ENCODE measurements around the gene OTOP2.

DNA sequence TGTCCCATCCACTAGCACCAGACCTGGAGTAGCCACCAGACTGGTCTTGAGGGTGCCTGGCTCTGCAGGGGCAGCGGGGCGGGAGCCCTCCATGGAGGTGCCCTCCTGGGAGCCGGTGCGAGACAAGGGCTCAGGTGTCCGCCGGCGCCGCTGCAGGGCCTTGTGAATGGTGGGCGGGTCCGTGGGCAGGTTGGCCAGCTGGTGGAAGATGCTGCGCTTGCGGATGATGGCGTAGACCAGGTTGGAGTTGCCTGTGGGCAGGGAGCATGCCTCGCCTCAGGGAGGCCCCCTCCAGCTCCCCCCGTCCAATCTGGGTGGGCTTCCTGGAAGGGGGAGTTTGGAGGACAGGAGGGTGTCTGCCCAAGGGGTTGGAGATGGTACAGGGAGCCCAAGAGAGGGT is 30.0 kb downstream of the OTOP2 start:
- TF ChIP-seq JUND (IDR thresholded peaks at IDR 0.05; ENCODE audit: low read length) (no peak), CEBPB (IDR thresholded peaks at IDR 0.05; ENCODE audit: low read depth, low read length) (no peak), ZNF274 (IDR thresholded peaks at IDR 0.05; ENCODE audit: borderline replicate concordance, extremely low read depth, low read length) (no peak), SRF (IDR thresholded peaks at IDR 0.05; ENCODE audit: low read depth, low read length) (no peak)
- TF ChIP-seq, protein P1, sequence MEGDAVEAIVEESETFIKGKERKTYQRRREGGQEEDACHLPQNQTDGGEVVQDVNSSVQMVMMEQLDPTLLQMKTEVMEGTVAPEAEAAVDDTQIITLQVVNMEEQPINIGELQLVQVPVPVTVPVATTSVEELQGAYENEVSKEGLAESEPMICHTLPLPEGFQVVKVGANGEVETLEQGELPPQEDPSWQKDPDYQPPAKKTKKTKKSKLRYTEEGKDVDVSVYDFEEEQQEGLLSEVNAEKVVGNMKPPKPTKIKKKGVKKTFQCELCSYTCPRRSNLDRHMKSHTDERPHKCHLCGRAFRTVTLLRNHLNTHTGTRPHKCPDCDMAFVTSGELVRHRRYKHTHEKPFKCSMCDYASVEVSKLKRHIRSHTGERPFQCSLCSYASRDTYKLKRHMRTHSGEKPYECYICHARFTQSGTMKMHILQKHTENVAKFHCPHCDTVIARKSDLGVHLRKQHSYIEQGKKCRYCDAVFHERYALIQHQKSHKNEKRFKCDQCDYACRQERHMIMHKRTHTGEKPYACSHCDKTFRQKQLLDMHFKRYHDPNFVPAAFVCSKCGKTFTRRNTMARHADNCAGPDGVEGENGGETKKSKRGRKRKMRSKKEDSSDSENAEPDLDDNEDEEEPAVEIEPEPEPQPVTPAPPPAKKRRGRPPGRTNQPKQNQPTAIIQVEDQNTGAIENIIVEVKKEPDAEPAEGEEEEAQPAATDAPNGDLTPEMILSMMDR (IDR thresholded peaks at IDR 0.05; ENCODE audit: control extremely low read depth in 1 of 3, insufficient read depth in 1 of 3, low read depth in 1 of 3, low read length in 3 of 3), result no peak
- TF ChIP-seq, protein P2, sequence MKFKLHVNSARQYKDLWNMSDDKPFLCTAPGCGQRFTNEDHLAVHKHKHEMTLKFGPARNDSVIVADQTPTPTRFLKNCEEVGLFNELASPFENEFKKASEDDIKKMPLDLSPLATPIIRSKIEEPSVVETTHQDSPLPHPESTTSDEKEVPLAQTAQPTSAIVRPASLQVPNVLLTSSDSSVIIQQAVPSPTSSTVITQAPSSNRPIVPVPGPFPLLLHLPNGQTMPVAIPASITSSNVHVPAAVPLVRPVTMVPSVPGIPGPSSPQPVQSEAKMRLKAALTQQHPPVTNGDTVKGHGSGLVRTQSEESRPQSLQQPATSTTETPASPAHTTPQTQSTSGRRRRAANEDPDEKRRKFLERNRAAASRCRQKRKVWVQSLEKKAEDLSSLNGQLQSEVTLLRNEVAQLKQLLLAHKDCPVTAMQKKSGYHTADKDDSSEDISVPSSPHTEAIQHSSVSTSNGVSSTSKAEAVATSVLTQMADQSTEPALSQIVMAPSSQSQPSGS (IDR thresholded peaks at IDR 0.05; ENCODE audit: low read length), result no peak
